Thymus (tissue), 11 donors: ENCODE results near the gene WFDC10B. TPM values are rescaled to one million over a fixed set of nuclear protein-coding genes. Genes with fewer than 3 reads are reported as not detected.
"Not testable (repeated sequence)": the region's sequence is repeated elsewhere in the genome, so short reads cannot be mapped to it uniquely, and the experiment has no call there.

Experiments used
- DNase-seq, 9 donors: peaks; one replicate each; pipeline ENCODE4 v3.0.0-alpha.2; 2013; ENCODE audit warnings: low spot score in 9 of 9, low read depth in 6 of 9, missing footprints in 1 of 9
- H3K27ac ChIP-seq, 2 donors: one replicate each; pipeline ENCODE4 v1.5.1; 2013; ENCODE audit warnings: control low read depth in 1 of 2, low read depth in 1 of 2, low read length in 1 of 2, mild to moderate bottlenecking in 1 of 2, moderate library complexity in 1 of 2
- H3K27me3 ChIP-seq, 2 donors: one replicate each; pipeline ENCODE4 v1.5.1; 2013; ENCODE audit warnings: low read length in 1 of 2; ENCODE audit not compliant: control insufficient read depth in 2 of 2, insufficient read depth in 1 of 2
- H3K36me3 ChIP-seq, 2 donors: one replicate each; pipeline ENCODE4 v1.5.1; 2013; ENCODE audit warnings: low read length in 1 of 2, mild to moderate bottlenecking in 1 of 2, moderate library complexity in 1 of 2; ENCODE audit not compliant: control insufficient read depth in 2 of 2, insufficient read depth in 2 of 2
- H3K4me1 ChIP-seq, 2 donors: one replicate each; pipeline ENCODE4 v1.5.1; 2013; ENCODE audit warnings: low read length in 2 of 2; ENCODE audit not compliant: control insufficient read depth in 2 of 2, insufficient read depth in 2 of 2
- H3K4me3 ChIP-seq, 2 donors: one replicate each; pipeline ENCODE4 v1.5.1; 2013; ENCODE audit warnings: low read length in 2 of 2, control low read depth in 1 of 2, mild to moderate bottlenecking in 1 of 2
- H3K9me3 ChIP-seq, 2 donors: one replicate each; pipeline ENCODE4 v1.5.1; 2013; ENCODE audit warnings: low read length in 1 of 2, mild to moderate bottlenecking in 1 of 2; ENCODE audit not compliant: control insufficient read depth in 2 of 2, insufficient read depth in 1 of 2
- WGBS: extraction: QIAGEN DNeasy Blood & Tissue Kit; methylation state at CpG from one replicate; pipeline ENCODE4 v1.1.7; 2013; 5-methylcytosine and 5-hydroxymethylcytosine counted together
- polyA plus RNA-seq: library from polyadenylated mRNA; stranded (reverse); fragments of 200-250 nt; gene quantifications from one replicate; pipeline ENCODE4 v1.2.3, GENCODE V29; 2013
- total RNA-seq: library from RNA; stranded (reverse); fragments of 120-200 nt; gene quantifications from one replicate; pipeline ENCODE4 v1.2.4, GENCODE V29; 2013
- donor health status: healthy.

WFDC10B gene
- total and polyA plus RNA-seq, 2 donors: 0.23 TPM; not detected in 1

- H3K27ac ChIP-seq: no peak overlapping the region
- no peak for DNase-seq
- no peaks in the 10 kb centered on the region for H3K4me1 ChIP-seq
- no peaks in the 10 kb centered on the region for H3K9me3 ChIP-seq
- H3K27me3 ChIP-seq: no peaks in the 10 kb centered on the region
- no peak overlapping the region for H3K4me3 ChIP-seq
- no peaks in the 10 kb centered on the region for H3K36me3 ChIP-seq
Observed at GRCh38 chr20:45725134-45725533, 20.3 kb upstream of the WFDC10B start.

DNA sequence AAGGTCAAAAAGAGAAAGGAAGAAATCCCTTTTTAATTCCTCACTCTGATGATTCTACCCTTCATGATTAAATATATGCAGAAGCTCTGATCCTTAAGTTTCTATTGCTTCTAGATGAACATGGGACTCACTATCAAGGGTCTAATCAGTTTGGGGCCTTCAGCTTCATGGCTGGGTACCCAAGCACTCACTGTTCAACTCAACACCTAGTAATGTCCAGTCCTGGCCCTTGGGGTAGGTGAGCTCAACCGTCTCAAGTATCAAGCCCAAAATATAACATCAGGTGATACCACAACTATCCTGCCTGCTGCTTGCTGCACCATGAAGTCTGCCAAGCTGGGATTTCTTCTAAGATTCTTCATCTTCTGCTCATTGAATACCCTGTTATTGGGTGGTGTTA lies 17.2 kb upstream of the WFDC10B start, which contains the start of gene SPINT4:
TSS of gene SPINT4 (plus strand) at position 301 of the 400 bp plus-strand sequence. CDS start at position 322, 21 bp downstream.
- no peaks in the 10 kb centered on the region for H3K27me3 ChIP-seq
- no peak within 1 kb of the TSS for H3K27ac ChIP-seq
- H3K9me3 ChIP-seq: no peaks in the 10 kb centered on the region
- H3K36me3 ChIP-seq: no peaks in the 10 kb centered on the region
- 93% methylated on average over 1 of the region's 1 CpG for WGBS
- H3K4me1 ChIP-seq: no peaks in the 10 kb centered on the region
- H3K4me3 ChIP-seq: no peak within 1 kb of the TSS
- no peak for DNase-seq

DNA sequence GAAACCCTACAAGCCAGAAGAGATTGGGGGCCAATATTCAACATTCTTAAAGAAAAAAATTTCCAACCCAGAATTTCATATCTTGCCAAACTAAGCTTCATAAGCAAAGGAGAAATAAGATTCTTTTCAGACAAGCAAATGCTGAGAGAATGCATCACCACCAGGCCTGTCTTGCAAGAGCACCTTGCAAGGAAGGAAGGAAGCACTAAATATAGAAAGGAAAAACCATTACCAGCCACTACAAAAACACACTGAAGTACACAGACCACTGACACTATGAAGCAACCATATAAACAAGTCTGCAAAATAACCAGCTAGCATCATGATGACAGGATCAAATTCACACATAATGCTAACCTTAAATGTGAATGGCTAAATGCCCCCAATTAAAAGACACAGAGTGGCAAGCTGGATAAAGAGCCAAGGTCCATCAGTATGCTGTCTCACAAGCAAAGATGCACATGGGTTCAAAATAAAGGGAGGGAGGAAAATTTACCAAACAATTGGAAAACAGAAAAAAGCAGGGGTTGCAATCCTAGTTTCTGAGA lies 11.4 kb upstream of the WFDC10B start:
- H3K27ac ChIP-seq, H3K9me3 ChIP-seq, H3K4me1 ChIP-seq, H3K27me3 ChIP-seq, H3K36me3 ChIP-seq, H3K4me3 ChIP-seq: not testable (repeated sequence)
- peak in 2 of 9 donors; percentile 0 to 16 for DNase-seq

DNA sequence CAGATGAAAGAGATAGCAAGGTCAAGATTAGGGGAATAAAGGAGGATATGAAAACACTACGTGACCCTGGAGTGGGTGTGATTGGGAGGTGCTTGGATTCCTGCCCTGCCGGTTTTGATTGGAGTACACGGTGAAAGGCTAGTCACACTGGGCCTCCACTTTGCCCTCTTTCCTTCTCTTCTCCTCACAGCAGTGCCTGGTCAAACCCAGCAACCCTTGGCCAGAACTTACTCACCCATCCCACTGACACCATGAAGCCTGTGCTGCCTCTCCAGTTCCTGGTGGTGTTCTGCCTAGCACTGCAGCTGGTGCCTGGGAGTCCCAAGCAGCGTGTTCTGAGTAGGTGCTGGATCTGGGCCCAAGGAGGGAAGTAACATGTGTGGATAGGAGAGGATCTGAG lies 2.9 kb downstream of the WFDC10B start, which contains the start of gene WFDC13:
TSS of gene WFDC13 (plus strand) at position 166 of the 400 bp plus-strand sequence. CDS start at position 252, 86 bp downstream.
- H3K4me1 ChIP-seq: no peaks in the 10 kb centered on the region
- H3K9me3 ChIP-seq: no peaks in the 10 kb centered on the region
- H3K27ac ChIP-seq: no peak within 1 kb of the TSS
- WGBS: 87% methylated on average over 4 of the region's 4 CpGs
- no peaks in the 10 kb centered on the region for H3K36me3 ChIP-seq
- no peak within 1 kb of the TSS for H3K4me3 ChIP-seq
- no peak for DNase-seq
- H3K27me3 ChIP-seq: no peaks in the 10 kb centered on the region

GRCh38 chr20:45701104-45701503 lies 3.7 kb downstream of the WFDC10B start:
- Histone ChIP-seq H3K27ac (no peak overlapping the region), H3K27me3 (no peaks in the 10 kb centered on the region), H3K4me3 (no peak overlapping the region), H3K9me3 (no peaks in the 10 kb centered on the region), H3K4me1 (no peaks in the 10 kb centered on the region), H3K36me3 (no peaks in the 10 kb centered on the region)
- WGBS: 78% methylated on average over 4 of the region's 4 CpGs
- no peak for DNase-seq

DNA sequence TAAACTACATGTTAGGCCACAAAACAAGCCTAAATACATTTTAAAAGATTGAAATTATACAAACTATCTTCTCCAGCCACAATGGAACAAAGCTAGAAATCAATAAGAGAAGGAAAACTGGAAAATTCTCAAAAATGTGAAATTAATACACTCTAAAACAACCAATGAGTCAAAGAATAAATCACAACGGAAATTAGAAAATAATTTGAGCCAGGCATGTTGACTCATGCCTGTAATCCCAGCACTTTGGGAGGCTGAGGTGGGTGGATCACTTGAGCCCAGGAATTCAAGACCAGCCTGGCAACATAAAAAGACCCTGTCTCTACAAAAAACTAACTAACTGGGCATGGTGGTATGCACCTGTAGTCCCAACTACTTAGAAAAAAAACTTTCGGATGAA lies 9.3 kb downstream of the WFDC10B start:
- no peak for DNase-seq

GRCh38 chr20:45693346-45693745 lies 11.5 kb downstream of the WFDC10B start:
- DNase-seq: not testable (repeated sequence)
- 96% methylated on average over 12 of the region's 12 CpGs for WGBS

More for the DNA sequence above, 9.3 kb downstream of the WFDC10B start:
- no peaks in the 10 kb centered on the region for H3K9me3 ChIP-seq
- no peak overlapping the region for H3K4me3 ChIP-seq
- no peaks in the 10 kb centered on the region for H3K27me3 ChIP-seq
- WGBS: 95% methylated on average over 2 of the region's 2 CpGs
- H3K27ac ChIP-seq: no peak overlapping the region
- no peaks in the 10 kb centered on the region for H3K36me3 ChIP-seq
- no peaks in the 10 kb centered on the region for H3K4me1 ChIP-seq

GRCh38 chr20:45685896-45686295 lies 18.9 kb downstream of the WFDC10B start:
- Histone ChIP-seq H3K27ac (no peak overlapping the region), H3K27me3 (no peaks in the 10 kb centered on the region), H3K4me1 (no peaks in the 10 kb centered on the region), H3K9me3 (no peaks in the 10 kb centered on the region), H3K36me3 (no peaks in the 10 kb centered on the region), H3K4me3 (no peak overlapping the region)
- 55% methylated on average over 3 of the region's 3 CpGs for WGBS
- DNase-seq: no peak

More at GRCh38 chr20:45693346-45693745, 11.5 kb downstream of the WFDC10B start:
- H3K4me1 ChIP-seq, H3K27ac ChIP-seq, H3K36me3 ChIP-seq, H3K27me3 ChIP-seq, H3K9me3 ChIP-seq, H3K4me3 ChIP-seq: not testable (repeated sequence)

- Histone ChIP-seq H3K9me3 (no peaks in the 10 kb centered on the region), H3K36me3 (no peaks in the 10 kb centered on the region)
Observed at GRCh38 chr20:45679650-45680049, 25.2 kb downstream of the WFDC10B start.

DNA sequence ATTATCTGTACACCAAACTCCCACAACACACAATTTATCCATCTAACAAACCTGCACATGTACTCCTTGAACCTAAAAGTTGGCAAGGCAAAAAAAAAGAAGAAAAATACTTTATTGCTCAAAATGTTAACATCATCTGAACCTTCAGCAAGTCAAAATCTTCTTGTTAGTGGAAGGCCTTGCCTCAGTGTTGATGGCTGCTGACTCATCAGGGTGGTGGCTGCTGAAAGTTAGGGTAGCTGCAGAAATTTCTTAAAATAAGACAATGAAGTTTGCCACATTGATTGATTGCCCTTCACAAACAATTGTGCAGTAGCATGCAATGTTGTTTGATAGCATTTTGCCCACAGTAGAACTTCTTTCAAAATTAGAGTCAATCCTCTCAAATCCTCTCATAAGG lies 32.1 kb downstream of the WFDC10B start:
- Histone ChIP-seq H3K9me3 (no peaks in the 10 kb centered on the region), H3K4me3 (no peak overlapping the region), H3K4me1 (no peaks in the 10 kb centered on the region), H3K27ac (no peak overlapping the region), H3K36me3 (no peaks in the 10 kb centered on the region), H3K27me3 (no peaks in the 10 kb centered on the region)
- DNase-seq: no peak

More at GRCh38 chr20:45679650-45680049, 25.2 kb downstream of the WFDC10B start:
- H3K27ac ChIP-seq: no peak overlapping the region
- no peak for DNase-seq
- no peaks in the 10 kb centered on the region for H3K4me1 ChIP-seq
- no peak overlapping the region for H3K4me3 ChIP-seq
- H3K27me3 ChIP-seq: no peaks in the 10 kb centered on the region
